Non-pigmented ciliary epithelial cell (primary cell): ENCODE results near the gene NR1I2.

Experiments used
- DNase-seq: peaks from one replicate; pipeline ENCODE4 v3.0.0-alpha.2; 2010; ENCODE audit warnings: low read depth

Gene NR1I2

DNA sequence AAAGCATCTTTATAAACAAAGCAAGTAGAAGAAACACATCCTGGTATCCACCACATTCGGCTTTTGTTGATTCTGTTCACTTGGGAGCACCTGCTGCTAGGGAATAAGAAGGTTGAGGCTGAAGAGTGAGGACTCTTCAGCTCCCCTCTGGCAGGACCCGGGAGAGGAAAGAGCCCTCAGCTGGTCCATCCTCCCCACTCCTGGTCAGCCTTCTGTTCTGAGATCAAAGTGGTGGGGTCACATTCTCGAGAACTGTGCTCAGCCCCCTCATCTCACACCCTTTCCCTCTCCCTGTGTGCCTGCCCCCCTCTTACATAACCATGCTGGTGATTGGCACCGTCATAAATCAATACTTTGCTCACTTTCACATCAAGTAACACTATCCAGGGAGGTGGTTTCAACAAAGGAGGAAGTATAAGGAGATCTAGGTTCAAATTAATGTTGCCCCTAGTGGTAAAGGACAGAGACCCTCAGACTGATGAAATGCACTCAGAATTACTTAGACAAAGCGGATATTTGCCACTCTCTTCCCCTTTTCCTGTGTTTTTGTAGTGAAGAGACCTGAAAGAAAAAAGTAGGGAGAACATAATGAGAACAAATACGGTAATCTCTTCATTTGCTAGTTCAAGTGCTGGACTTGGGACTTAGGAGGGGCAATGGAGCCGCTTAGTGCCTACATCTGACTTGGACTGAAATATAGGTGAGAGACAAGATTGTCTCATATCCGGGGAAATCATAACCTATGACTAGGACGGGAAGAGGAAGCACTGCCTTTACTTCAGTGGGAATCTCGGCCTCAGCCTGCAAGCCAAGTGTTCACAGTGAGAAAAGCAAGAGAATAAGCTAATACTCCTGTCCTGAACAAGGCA lies at the start of gene NR1I2:
Gene NR1I2, plus strand, starts transcription at position 772 of the 869 bp plus-strand sequence.
- DNase-seq: no peak

DNA sequence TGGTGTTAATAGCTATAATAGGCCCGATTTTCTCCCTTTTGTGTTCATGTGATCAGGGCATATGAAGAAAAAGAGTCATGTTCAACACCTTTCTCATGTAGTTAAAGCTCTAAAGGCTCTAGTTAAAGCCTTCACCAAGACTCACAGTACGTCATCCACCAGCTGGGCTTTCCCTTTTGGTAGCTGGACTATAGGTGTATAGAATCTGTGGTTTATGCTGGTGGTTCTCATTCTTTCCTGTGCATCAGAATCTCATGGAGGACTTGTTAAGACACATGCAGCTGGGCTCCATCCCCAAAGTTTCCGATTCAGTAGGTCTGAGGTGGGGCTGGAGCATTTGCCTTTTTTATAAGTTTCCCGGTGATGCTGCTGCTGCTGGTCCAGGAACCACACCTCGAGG lies 48.1 kb upstream of the NR1I2 start:
- no peak for DNase-seq

DNA sequence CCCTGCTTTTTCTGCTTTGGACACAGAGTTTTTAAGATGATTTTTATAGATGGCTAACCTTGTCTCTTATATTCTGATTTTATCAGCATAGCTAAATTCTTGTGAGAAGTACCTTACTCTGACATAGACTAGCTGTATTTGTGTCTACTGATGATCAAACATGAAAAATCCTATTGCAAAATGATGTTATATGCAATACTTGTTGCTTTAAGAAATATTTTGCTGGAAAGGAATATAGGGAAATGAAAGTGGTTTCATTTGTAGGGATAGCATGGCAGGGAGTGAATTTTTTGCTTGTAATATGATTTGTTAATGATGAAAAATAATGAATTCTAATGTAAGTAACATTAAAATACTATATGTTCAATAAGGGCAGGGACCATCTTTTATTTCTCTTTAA lies 43.2 kb upstream of the NR1I2 start:
- DNase-seq: no peak

DNA sequence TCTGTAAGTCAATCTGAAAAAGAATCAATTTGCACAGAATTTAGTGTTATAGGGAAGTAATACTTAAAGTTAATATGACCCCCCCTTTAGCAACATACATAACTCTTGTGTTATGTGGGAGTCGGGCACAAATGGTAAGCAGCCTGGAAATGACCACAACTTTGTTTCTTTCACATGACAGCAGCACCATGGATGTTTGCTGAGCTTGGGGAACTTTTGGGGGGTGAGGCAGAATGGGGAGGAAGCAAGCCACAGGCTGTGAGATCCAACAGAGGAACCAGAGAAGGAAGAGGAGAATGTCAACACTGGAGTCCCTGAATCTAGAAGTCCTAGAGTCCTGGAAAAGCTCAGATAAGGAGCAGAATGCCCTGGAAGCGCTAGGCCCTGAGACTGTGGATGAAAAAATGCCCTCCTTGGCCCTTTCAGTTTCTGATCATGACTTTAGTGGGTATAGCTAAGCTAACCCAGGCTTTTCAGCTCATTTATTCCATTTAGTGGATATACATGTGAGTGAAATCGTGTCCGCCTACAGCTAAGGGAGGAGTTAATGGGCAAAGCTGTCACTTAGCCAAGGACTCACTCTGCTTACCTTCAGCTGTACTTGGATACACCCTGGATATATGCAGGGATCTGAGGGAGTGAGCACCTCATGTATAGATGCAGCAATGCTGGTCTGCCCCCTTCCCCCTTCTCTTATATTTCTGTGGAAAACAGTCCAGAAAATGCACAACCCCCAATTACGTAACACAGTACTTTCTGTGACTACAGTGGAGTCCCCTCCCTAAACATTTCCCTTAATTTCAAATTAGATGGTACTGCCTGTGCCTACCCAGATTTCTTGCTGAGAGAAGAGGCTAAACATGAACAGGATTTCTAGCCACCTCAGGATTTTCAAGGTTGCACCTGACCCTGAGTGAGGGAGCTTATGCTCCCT lies 40.0 kb upstream of the NR1I2 start:
- no peak for DNase-seq

DNA sequence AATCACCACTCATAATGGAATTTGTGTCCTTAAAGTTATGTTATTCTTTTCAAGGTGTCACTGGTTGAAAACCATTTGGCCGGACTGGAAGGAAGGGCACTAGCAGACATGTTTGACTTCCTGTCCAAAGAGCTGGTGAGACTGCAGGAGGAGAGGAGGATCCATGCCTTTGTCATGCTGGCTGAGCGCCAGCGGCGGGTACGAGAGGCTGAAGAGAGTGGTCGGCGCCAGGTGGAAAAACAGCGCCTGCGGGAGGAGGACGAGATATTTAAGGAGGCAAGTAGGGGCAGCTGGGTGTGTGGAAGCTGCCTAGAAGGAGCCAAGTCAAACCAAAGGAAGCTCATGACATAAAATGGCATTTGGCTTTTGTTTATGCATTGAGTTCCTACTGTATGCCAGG lies 38.0 kb upstream of the NR1I2 start:
- DNase-seq: no peak

DNA sequence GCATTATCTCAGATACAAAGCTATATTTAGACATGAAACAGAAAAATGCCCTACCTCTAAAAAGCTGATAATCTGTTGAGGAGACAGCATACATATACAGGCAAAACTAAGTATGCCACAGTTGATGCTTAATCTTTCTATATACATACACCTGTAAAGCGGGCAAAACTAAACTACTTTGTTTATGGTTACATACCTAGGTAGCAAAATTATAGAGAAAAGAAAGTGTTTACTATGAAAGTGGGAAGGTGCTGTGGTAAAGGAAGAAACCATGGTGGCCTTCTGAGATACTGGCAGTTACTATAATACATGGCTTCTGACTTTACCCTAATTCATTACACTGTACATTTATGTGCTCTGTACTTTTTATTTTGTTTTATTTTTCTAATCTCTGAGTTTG lies 36.0 kb upstream of the NR1I2 start:
- DNase-seq: no peak

DNA sequence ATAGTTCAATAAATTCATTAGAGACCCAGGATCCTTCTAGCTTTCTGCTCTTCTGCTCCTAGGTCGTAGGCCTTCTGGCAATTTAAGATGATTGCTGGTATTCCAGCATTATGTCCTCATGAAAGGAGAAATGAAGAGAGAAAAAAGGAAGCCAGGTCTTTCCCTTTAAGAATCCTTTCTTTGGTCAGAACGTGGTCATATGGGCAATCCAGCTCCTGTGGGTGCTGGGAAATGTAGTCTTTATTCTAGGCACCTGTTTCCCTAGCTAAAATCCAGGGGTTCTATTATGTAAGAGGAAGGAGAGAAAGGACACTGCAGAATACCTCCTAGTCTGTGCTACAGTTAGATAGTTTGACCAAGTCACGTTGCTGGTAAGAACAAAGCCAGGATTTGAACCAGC lies 35.5 kb upstream of the NR1I2 start:
- no peak for DNase-seq

DNA sequence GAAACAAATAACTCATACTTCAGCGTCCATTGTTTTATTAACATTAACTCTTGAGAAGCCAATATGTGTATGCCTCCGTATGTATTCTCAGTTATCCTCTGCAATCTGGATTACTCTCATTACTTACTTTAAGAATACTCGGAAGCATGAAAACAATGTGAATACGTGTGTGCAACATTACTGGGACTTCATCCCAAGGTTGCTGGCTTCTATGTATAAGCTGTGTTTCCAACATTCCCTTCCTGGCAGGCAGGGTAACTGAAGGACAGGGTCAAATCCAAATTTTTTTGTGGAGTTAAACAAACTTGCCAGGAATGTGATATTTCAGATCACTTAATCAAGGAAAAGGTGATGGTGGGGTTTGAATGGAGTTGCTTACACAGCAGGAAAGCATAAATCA lies 34.5 kb upstream of the NR1I2 start:
- DNase-seq: no peak

DNA sequence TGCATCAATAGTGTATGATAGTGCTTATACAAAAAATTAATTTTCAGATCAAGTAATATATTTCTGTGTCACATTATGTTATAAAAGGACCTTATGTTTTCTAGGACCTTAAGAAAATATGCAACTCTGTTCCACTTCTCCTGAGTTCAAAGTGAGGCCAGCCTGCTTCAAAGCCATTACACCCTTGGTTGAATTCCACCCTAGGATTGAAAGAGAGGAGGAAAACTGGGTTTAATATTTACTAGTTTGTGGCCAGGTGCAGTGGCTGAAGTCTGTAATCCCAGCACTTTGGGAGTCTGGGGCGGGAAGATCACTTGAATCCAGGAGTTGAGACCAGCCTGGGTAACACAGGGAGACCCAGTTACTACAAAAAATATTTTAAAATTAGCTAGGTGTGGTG lies 32.9 kb upstream of the NR1I2 start:
- DNase-seq: no peak

DNA sequence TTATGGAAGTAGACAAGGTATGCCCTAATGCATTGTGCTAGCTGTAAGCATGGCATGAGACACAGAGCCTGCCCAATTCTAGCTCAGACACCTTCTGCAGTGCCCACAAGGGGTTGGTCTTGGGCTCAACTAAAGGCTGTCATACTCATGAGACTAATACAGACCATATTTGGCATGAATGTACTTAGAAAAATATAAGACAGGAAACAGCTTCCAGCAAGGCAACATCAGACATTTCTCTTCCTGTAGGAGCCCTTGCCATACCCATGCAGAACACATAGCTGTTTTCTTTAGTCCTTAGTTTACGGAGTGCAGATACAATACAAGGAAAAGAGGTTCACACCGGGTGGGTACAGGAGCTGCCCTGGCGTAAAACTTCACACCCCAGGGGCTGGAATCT lies 30.5 kb upstream of the NR1I2 start:
- no peak for DNase-seq

DNA sequence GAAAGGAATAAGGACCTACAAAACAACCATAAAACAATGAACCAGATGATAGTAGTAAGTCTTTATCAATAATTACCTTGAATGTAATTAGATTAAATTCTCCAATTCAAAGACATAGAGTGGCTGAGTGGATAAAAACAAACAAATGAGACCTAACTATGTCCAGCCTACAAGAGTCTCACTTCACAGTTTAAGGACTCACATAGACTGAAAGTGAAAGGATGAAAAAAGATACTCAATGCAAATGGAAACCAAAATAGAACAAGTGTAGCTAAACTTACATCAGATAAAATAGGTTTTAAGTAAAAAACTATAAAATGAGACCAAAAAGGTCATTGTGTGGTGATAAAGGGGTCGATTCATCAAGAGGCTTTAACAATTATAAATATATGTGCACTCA lies 21.9 kb upstream of the NR1I2 start:
- no peak for DNase-seq

DNA sequence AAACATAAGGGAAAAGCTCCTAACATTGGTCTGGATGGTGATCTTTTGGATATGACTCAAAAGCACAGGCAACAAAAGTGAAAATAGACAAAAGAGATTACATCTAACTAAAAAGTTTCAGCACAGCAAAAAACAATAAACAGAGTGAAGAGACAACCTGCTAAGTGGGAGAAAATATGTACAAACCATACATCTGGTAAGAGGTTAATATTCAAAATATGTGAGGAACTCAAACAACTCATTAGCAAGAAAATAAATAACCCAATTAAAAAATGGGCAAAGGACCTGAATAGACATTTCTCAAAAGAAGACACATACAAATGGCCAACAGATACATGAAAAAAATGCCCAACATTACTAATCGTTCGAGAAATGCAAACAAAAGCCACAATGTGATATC lies 19.0 kb upstream of the NR1I2 start:
- no peak for DNase-seq

DNA sequence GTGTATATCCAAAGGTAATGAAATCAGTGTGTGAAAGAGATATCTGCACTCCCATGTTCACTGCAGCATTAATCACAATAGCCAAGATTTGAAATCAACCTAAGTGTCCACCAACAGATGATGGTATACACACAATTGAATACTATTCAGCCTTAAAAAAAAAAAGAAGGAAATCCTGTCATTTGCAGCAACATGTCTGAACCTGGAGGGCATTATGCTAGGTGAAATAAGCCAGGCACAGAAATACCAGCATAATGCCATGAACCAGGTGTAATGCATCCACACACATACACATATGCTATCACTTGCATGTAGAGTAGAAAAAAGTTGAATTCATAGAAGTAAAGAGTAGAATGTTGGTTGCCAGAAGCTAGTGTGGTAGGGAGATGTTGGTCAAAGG lies 18.4 kb upstream of the NR1I2 start:
- no peak for DNase-seq

DNA sequence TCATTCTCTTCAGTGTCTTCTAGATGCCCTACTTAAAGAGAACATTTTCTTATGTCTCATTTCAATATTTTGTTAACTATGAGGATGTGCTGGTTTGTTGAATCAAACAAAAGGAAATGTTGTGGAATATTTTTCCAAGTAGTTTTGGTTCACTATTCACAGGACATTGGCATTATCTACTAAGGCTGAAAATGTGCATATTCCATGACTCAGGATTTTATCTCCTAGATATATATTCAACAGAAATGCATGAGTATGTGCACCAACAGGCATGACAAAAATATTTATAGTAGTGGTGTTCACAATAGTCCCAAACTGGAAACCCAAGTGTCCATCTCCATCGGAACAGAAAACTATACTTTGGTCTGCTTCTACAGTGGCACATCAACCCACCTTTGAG lies 16.7 kb upstream of the NR1I2 start:
- DNase-seq: no peak

DNA sequence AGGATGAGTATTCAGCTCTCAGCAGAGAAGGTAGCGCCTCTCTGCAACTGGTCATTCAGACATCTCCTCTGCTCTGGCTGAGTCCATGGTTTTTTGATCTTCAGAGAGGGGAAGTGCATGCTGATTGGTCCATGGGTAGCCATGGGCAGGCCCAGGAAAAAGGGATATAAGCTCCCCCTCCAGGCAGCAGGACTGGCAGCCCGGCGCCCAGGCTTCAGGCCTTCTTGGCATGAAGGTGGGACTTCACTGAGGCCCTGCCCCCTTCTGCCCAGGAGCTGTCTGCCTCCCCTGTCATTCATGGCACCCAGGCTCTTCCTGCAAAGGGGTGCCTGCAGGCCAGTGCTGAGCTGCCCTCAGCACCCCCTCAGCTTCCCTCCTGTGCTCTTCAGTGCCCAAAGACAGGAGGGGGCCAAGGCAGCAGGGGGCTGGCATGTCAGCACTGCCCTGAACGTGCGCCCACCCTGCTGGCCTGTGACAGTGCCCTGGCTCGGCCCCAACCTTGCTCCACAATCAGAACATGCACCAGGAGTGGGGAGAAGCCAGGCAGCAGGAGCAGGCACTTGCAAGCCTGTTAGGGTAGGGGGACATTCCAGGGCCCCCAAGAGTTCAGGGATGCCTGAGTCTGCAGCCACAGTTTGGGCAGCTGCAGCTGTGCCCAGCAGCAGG lies 13.8 kb upstream of the NR1I2 start:
- no peak for DNase-seq

DNA sequence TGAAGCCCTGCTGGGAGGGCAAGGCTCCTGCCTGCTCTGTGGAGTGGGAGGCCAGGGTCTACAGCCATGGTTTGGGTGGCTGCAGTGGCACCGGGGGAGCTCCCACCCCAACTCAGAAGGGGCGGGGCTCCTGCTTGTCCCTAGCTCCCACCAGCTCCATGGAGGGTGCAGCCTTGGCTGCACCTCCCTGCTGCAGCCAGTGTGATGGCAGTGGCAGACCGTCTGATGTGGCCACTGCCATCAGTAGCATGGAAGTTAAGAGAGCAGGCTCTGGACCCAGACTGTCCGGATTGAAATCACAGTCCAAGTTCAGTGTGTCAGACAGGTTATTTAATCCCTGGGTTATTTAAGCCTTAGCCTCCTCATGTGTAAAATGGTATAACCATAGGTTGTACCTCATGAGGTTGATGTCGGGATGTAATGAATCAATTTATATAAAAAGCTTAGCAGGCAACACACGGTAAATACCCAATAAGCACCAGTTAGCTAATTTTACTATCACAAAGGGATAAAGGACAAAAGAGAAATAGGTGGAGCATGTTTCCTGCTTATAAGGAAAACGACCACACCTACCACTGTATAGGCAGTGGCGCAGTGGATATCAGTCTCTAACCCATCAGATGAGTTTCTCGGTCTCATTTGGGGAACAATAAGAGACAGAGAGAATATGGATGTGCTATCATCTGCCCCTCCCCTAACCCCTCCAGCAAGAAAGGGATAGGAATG lies 13.1 kb upstream of the NR1I2 start:
- DNase-seq: no peak

DNA sequence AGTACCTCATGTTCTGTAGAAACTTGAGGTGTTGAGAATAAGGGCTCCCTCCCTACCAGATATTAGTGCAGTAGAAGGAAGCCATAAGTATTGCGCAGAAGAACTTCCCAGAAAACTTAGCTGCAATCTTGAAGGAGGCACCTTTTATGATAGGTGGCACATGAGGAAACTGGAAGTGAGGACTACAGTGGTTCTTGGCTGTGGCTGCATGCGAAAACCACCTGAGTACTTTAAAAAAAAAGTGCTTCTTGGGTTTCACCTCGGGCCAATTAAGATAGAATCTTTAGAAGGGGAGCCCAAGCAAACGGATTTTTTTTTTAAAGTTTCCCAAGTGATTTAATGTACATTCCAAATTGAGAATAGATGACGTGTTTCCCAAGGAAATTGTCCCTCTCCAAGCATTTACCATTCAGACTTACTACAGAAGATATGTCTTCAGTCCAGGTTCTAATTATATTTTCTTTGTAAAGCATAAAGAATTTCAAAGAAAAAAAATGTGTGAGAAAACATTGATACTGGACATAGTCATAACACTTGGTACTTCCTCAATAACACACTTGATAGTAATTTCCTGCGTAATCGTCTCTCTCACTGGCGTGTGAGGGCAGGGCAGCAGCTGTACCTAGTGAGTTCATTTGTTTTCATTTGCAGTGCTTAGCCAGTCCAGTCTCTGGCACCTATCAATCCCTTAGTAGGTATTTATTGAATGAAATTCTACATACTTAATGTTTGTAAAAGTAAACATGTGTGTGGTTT lies 12.3 kb upstream of the NR1I2 start:
- DNase-seq: peak; percentile 35

DNA sequence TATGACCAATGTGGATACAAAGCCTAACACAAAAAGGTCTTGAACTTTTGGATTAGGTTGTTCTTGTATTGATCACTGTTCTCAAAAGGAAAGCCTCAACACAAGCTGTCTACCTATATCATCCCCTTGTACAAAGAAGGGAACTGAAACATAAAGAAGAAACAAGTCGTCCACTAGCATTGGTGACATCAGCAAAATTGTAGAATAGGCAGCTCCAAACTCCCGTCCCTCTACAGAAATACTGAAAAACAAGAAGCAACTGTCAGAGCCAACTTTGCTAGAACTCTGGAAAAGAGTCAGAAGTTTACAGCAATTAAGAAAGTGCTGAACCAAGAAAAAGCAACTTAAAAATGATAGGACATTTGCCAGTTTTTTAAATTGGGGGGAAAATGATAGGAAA lies 7.5 kb upstream of the NR1I2 start:
- no peak for DNase-seq

DNA sequence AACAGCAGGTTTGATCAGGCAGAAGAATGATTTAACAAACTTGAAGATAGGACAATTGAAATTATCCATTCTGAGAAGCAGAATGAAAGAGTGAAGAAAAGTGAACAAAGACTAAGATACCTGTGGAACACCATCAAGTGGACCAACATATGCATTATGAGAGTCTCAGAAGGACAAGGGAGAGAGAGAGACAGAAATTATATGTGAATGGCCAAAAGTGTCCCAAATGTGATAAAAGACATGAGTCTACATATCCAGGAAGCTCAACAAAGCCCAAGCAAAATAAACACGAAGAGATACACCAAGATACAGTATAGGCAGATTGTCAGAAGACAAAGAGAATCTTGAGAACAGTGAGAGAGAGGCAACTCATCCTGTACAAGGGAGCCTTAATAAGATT lies 5.6 kb upstream of the NR1I2 start:
- DNase-seq: no peak

DNA sequence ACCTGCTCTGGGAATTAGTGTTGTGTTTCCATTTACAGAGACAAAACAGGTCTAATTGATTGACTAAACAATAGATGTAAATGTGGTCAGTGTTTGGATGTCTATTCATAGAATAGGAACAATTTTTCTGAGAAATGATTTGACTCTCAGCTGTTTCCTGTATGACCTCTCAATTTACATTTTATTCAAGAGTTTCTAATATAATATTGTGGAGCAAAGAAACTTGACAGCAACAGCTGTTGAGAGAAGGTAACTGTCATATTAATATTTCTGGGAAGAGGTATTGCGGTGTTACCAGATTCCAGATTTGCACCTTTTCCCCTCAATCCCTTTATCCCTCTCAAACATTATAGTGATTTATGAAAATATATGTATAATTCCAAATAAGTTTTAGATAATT lies 3.7 kb upstream of the NR1I2 start:
- DNase-seq: no peak

DNA sequence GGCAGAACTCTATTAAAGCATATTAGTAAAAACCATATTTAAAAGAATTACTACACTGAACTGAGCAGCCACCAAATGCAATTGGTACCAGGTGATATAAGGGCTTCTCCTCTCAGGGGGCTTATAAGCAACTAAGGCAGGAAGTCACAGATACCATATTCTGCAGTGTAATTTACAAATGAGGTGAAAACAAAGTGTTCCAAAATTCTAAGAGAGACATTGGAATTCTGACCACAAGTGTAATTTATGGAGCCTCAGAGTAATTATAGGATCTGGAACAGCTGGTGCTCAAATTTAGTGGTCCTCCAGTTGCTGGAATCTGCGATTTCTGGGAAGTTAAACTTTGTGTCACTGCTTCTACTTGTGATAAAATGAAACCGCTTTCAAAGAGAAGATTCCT lies 3.1 kb upstream of the NR1I2 start:
- no peak for DNase-seq
